HG02763 (cell line): ENCODE results near the gene RFX2.
A peak's percentile ranks its signal among the peaks of the same experiment; 100 is the strongest.
"Not testable (repeated sequence)": the region's sequence is repeated elsewhere in the genome, so short reads cannot be mapped to it uniquely, and the experiment has no call there.

Experiments used
- ATAC-seq: cut with Tn5 transposase; IDR thresholded peaks from one replicate; pipeline ENCODE4 v1.9.1; 2021; ENCODE audit warnings: mild to moderate bottlenecking, moderate library complexity; ENCODE audit not compliant: unreplicated experiment

The RFX2 gene

GRCh38 chr19:5993648-5994358 is 116.5 kb downstream of the RFX2 start:
- ATAC-seq = no peak

- ATAC-seq = no peak
Measured at GRCh38 chr19:5993201-5993600, 117.1 kb downstream of the RFX2 start.

- no peak for ATAC-seq
Measured at GRCh38 chr19:5992756-5993155, 117.5 kb downstream of the RFX2 start.

DNA sequence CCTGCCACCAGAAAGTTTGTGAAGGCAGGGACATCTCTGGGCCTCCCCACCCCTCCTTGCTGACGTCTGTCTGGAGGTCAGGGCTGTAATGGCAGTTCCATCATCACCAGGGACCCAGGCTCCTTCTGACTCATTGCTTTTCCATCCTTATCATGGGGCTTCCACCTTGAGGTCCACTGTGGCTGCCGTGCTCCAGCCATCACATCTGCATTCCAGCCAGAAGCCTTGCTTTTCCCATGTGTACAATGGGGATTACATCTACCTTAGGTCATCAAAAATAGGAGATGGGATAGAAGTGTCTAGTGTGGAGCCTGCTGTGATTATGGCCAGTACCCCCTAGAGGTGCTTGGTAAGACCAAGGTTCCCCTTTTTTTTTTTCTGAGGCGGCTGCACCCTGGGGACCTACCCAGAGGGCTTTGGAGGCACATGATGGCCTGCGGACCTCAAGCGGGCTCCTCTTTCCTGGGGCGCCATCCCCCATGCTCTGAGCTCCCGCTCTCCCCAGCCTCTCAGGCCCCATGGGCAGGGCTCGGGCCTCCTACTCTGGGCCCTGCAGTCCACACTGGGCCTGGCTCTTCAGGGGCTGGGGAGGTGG is 119.0 kb downstream of the RFX2 start:
- no peak for ATAC-seq

DNA sequence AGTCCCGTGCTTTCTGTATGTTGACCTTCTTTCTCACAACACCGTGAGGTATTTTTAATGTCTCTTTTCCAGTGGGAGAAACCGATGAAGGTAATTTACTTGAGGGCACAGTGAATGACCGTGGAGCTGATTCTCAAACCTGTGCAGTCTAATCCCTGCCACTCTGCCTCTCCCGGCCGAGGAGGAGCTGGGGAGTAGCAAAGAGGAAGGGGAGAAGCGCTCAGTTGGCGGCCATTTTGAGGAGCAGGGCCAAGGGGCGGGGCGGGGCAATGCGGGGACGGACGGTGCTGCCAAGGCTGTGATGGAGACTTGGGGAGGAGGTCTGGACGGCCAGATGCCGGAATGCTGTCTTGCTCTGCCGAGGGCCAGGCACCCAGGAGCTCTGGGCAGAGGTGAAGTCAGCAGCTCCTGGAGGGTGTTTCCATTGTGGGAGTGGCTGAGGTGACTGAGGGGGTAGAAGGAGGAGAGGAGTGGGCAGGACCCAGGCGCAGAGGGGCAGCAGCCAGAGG is 120.0 kb downstream of the RFX2 start:
- no peak for ATAC-seq

- no peak for ATAC-seq
Measured at GRCh38 chr19:5989388-5990074, 120.8 kb downstream of the RFX2 start.

- ATAC-seq = no peak
Measured at GRCh38 chr19:5988517-5989387, 121.5 kb downstream of the RFX2 start.

DNA sequence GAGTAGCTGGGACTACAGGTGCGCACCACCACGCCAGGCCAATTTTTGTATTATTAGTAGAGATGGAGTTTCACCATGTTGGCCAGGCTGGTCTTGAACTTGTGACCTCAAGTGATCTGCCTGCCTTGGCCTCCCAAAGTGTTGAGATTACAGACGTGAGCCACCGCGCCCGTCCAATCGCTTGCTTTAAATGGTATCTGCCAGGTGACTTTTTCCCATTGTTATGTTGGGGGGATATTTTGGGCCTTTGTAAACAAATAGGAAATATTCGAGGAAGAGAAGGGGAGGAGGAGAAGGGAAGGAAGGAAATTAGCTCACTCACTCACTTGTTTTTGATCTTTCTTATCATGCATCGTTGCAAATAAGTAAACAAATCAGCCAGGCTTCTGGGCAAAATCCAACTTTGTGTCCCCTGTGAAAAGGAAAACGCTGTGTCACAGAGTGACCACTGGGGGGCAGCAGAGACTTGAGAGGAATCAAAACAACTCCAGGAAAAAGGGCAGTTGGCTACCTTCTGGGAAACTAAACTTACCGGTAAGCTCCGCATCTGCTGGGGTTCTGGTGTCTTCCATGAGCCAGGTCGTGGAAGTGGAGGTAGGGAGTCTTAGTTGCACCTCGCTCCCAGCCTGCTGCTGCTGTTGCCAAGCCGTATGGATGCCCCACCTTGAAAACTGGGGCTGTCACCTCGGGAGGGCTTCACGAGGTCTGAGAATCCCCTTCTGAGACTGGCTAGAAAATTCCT is 123.1 kb downstream of the RFX2 start:
- no peak for ATAC-seq

DNA sequence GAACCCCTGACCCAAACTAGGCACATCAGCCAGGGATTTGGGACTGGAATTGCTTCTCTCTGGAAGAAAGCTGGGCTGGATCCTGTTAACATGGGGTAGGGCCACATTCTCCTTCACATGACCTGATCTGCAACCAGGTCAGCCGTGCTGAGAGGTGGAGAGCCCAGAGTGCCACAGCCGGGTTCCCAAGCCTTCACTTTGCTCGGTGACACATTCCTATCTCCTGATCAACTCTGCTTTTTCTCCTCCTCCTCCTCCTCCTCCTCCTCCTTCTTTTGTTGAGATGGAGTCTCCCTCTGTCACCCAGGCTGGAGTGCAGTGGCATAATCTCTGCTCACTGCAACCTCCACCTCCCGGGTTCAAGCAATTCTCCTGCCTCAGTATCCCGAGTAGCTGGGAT is 124.5 kb downstream of the RFX2 start:
- not testable (repeated sequence) for ATAC-seq

- no peak for ATAC-seq
Measured at GRCh38 chr19:5985098-5985783, 125.1 kb downstream of the RFX2 start.

DNA sequence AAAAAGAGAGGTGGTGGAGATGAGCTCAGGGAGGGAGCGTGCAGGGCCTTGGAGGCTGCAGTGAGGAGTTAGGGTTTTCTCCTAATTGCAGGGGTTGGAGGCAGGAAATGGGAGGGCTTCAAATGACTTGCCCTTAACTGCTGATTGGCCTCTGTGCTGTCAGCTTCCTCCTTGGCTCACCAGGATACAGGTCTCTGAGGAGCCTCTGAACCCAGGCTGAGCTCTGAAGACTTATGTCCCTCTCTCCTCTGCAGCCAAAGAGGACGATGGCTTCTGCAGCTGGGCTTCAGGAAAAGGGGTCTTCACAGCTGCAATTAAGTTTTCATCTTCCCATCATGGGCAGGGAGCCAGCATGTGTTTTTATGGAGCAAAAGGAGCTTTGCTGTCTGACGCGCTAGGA is 125.7 kb downstream of the RFX2 start:
- ATAC-seq = no peak

DNA sequence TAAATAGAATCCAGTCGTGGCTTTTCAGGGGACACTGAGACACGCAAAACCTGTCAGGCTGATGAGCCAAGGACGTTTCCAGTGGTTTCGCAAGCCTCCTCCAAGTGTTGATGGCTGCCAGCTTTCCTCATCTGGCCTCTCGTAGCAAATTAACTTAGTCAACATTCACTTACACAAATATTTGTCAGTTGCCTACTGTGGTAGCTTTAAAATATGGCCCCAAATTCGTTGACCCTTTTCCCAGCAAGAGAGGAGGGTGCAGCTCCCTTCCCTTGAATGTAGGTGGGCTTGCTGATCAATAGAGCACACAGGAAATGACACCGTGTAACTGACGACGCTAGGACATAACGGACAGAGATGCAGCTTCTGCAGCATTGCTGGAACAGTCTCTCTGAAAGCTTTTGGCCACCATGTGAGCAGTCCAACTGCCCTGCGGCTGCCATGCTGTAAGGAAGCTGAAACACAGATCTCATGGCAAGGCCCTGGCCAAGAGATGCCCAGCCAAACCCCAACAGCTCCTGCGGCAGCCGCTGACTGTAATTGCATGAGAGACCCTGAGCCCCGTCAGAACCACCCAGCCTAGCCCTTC is 126.8 kb downstream of the RFX2 start:
- ATAC-seq = no peak

GRCh38 chr19:5978606-5979552 is 131.4 kb downstream of the RFX2 start:
- no peak for ATAC-seq

DNA sequence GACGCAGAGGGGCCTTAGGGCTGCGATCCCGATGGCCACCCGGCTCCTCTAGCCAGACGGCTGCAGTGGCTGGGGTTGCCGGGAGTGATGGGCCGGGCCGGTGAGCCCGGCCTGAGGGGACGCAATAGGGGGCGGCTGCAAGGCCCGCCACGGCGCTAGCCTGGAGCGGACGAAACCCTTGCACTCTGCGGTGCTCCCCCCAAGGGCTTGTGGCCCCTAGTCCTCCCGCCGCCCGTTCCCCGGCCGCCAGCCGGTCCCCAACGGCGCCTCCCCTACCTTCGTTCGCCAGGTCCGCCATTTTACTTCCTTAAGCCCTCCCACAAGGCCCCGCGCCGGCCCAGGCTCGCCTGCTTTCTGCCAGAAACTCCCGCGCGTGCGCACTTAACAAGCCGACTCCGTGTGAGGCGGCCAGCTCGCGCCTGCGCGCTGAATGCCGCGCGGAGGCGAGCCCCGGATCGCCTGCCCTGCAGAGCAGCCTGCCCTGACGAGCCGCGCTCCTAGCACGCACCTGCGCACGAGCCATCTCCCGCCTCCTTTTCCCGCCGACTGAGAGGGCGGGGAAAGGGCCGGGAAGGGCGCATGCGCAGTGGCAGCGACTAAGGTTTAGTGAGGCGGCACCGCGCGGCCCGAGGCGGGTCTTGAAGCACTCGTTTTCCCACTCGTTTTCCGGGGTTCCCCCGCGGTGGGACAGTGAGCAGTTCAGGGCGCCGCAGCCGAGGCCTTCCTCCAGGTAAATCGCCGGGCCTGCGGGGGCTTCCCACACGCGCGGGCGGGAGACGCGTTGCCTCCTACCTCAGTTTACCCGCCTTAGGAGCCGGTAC is 132.3 kb downstream of the RFX2 start, which contains the start of gene RANBP3:
Gene RANBP3 (minus strand): TSS at position 356 of the 821 bp plus-strand sequence. CDS start 58 bp downstream, at position 298.
- peak; percentile 91 for ATAC-seq

GRCh38 chr19:5977222-5977784 is 133.0 kb downstream of the RFX2 start:
- peak; percentile 0 for ATAC-seq

- ATAC-seq = no peak
Measured at GRCh38 chr19:5976768-5977167, 133.5 kb downstream of the RFX2 start.

DNA sequence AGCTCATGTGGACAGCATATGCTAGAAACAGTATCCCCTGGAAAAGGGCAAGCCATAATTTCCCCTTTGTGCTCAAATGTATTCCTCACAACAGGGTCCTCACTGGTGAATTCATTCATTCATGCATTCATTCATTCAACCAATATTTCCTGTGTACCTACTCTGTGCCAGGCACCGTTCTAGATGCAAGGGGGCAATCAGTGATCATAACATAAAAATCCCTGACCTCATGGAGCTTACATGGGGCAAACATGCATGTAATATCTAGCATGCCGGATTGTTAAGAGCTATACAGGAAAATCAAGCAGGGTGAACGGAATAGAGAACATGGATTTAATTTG is 134.9 kb downstream of the RFX2 start:
- ATAC-seq = no peak
